ENCODE data around the gene KRTAP5-6. TPM values are rescaled to one million over a fixed set of nuclear protein-coding genes. Genes with fewer than 3 reads are reported as not detected.
A peak's percentile ranks its signal among the peaks of the same experiment; 100 is the strongest.
"Not testable (repeated sequence)": the region's sequence is repeated elsewhere in the genome, so short reads cannot be mapped to it uniquely, and the experiment has no call there.

KRTAP5-6 gene
- total RNA-seq, 1 donor from 2014 or later = not detected

DNA sequence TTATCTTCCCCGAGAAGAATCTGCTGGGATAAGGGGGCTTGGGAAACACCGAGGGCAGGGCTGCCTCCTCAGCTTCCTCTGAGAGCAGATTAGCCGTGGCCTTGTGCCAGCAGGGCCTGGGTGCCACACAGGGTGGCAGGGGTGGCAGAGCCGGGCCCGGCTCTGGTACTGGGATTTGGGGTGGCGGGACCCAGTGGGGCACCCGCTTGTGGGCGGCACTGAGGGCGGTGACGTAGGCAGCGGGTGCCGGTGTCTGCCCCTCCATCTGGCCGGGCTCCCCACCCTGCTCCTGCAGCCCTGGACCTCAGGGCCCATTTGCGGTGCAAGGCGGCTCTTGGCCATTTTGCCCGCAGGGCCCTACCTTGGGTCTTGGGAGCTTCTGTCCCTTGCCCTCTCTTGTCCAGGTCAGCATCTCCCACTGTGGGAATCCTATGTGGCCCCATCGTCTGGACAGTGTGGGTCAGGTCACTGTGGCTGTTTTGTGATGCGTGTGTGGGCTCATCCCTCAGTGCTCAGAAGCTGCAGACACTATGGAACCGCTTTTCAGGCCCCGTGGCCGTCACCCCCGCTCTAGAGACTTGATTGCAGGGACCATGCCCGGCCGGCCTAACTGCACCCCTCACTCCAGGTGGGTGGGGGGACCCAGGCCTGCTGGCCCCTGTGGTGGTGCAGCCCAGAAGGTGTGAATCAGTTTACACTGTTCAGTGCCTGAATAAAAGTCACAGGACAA, 29.7 kb upstream of the KRTAP5-6 start:
- Mint-ChIP-seq H3K36me3 (ENCODE audit: low read depth) (no peaks in the 10 kb centered on the region), H3K9me3 (ENCODE audit: low read depth) (no peaks in the 10 kb centered on the region), H3K4me1 (ENCODE audit: low read depth) (peaks cover 4% of the 10 kb centered on the region), H3K27ac (ENCODE audit: unreplicated experiment) (no peak overlapping the region), H3K27me3 (ENCODE audit: low read depth) (peaks cover 40% of the 10 kb centered on the region), H3K4me3 (ENCODE audit: unreplicated experiment) (no peak overlapping the region)
- TF ChIP-seq, protein P1, sequence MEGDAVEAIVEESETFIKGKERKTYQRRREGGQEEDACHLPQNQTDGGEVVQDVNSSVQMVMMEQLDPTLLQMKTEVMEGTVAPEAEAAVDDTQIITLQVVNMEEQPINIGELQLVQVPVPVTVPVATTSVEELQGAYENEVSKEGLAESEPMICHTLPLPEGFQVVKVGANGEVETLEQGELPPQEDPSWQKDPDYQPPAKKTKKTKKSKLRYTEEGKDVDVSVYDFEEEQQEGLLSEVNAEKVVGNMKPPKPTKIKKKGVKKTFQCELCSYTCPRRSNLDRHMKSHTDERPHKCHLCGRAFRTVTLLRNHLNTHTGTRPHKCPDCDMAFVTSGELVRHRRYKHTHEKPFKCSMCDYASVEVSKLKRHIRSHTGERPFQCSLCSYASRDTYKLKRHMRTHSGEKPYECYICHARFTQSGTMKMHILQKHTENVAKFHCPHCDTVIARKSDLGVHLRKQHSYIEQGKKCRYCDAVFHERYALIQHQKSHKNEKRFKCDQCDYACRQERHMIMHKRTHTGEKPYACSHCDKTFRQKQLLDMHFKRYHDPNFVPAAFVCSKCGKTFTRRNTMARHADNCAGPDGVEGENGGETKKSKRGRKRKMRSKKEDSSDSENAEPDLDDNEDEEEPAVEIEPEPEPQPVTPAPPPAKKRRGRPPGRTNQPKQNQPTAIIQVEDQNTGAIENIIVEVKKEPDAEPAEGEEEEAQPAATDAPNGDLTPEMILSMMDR (IDR thresholded peaks at IDR 0.05) = no peak
- DNase-seq (ENCODE audit: low spot score) = peak; percentile 56

DNA sequence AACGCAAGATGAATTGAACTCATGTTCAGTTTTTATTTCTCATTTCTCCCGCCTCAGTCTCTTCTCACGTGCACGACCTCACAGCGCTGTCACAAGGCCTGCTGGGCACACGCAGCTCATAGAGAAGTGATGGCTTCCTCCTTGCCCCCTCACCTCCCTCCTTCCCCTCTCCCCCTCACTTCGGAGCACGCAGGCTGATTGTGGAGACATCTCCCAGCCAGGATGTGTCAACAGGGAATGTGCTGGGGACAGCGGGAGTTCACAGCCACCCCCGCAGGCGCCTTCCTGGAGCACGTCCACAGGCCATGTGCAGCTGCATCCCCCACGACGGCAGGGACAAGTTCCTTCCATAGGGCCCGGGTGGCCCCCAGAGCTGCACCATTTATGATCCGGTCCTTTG, 29.1 kb upstream of the KRTAP5-6 start:
- H3K4me3 Mint-ChIP-seq (ENCODE audit: unreplicated experiment) = no peak overlapping the region
- no peak overlapping the region for H3K27ac Mint-ChIP-seq (ENCODE audit: unreplicated experiment)
- no peaks in the 10 kb centered on the region for H3K36me3 Mint-ChIP-seq (ENCODE audit: low read depth)
- no peak for DNase-seq (ENCODE audit: low spot score)
- H3K4me1 Mint-ChIP-seq (ENCODE audit: low read depth) = peaks cover 4% of the 10 kb centered on the region
- no peaks in the 10 kb centered on the region for H3K9me3 Mint-ChIP-seq (ENCODE audit: low read depth)
- TF ChIP-seq, protein P1 (IDR thresholded peaks at IDR 0.05) = no peak
- peaks cover 42% of the 10 kb centered on the region for H3K27me3 Mint-ChIP-seq (ENCODE audit: low read depth)

- Mint-ChIP-seq H3K27ac (ENCODE audit: unreplicated experiment) (no peak overlapping the region), H3K9me3 (ENCODE audit: low read depth) (no peaks in the 10 kb centered on the region), H3K4me3 (ENCODE audit: unreplicated experiment) (no peak overlapping the region), H3K36me3 (ENCODE audit: low read depth) (no peaks in the 10 kb centered on the region), H3K4me1 (ENCODE audit: low read depth) (peaks cover 4% of the 10 kb centered on the region), H3K27me3 (ENCODE audit: low read depth) (peaks cover 51% of the 10 kb centered on the region)
- TF ChIP-seq, protein P1 (IDR thresholded peaks at IDR 0.05) = no peak
- DNase-seq (ENCODE audit: low spot score) = no peak
Measured at GRCh38 chr11:1668911-1669473, 28.0 kb upstream of the KRTAP5-6 start.

GRCh38 chr11:1669546-1670218, 27.3 kb upstream of the KRTAP5-6 start:
- H3K27ac Mint-ChIP-seq (ENCODE audit: unreplicated experiment) = no peak overlapping the region
- no peak overlapping the region for H3K4me3 Mint-ChIP-seq (ENCODE audit: unreplicated experiment)
- H3K27me3 Mint-ChIP-seq (ENCODE audit: low read depth) = peaks cover 57% of the 10 kb centered on the region
- H3K9me3 Mint-ChIP-seq (ENCODE audit: low read depth) = no peaks in the 10 kb centered on the region
- no peak for DNase-seq (ENCODE audit: low spot score)
- peaks cover 4% of the 10 kb centered on the region for H3K4me1 Mint-ChIP-seq (ENCODE audit: low read depth)
- TF ChIP-seq, protein P1 (IDR thresholded peaks at IDR 0.05) = no peak
- no peaks in the 10 kb centered on the region for H3K36me3 Mint-ChIP-seq (ENCODE audit: low read depth)

DNA sequence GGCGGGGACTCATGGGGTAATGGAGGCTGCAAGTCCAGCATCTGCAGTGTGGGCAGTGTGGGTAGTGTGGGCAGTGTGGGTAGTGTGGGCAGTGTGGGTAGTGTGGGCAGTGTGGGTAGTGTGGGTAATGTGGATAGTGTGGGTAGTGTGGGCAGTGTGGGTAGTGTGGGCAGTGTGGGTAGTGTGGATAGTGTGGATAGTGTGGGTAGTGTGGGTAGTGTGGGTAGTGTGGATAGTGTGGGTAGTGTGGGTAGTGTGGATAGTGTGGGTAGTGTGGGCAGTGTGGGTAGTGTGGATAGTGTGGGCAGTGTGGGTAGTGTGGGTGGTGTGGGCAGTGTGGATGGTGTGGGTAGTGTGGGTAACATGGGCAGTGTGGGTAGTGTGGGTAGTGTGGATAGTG, 26.5 kb upstream of the KRTAP5-6 start:
- H3K4me3 Mint-ChIP-seq (ENCODE audit: unreplicated experiment); H3K4me1 Mint-ChIP-seq (ENCODE audit: low read depth); DNase-seq (ENCODE audit: low spot score); H3K36me3 Mint-ChIP-seq (ENCODE audit: low read depth); H3K9me3 Mint-ChIP-seq (ENCODE audit: low read depth); H3K27ac Mint-ChIP-seq (ENCODE audit: unreplicated experiment): not testable (repeated sequence)
- H3K27me3 Mint-ChIP-seq (ENCODE audit: low read depth) = peaks cover 61% of the 10 kb centered on the region

Data from chondrocyte (in vitro differentiated cells).